22Rv1 (cell line): ENCODE results near the gene PDIA5.

Experiments used
- H3K27ac ChIP-seq: fragments of 450-650 bp; 2 replicates; pipeline ENCODE4 v1.5.1; 2017
- CTCF ChIP-seq: fragments of 450-650 bp; IDR thresholded peaks from 2 replicates; pipeline ENCODE4 v1.5.1; 2017; ENCODE audit warnings: mild to moderate bottlenecking
- ZFX ChIP-seq: fragments of 450-650 bp; IDR thresholded peaks from 2 replicates; pipeline ENCODE4 v1.6.1; 2017; ENCODE audit warnings: antibody characterized with exemption, borderline replicate concordance

The PDIA5 gene

DNA sequence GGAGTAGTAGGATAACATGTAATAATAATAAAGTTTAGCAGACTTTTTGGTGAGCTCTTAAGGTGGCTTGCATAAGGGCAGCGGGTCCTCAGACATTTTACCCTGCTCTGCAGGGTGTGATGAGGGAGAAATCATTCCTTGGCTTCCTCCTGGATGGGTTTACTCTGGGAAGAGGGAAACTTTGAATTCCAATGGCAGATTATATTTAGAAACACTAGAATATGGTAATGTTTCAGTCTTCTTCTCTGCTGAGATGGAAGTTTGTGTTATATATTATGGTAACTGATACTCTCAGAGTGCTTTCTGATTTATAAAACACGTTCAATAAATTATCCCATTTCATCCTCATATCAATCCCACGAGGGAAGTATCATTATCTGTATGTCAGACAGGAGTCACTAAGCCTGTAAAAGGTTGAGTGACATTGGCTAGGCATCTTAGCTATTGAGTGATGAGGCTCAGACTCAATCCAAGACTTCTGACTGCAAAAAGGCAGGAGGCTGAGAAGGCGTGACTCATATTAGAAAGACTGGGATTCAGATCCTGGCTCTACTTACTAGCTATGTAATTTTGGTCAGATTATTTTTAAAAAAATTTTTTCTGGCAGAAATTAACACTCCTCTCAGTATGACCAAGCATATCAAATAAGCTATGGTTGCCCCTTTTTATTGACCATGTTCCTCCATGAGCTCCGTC lies 19.3 kb downstream of the PDIA5 start:
- no peak overlapping the region for H3K27ac ChIP-seq
- no peak for TF ChIP-seq ZFX
- TF ChIP-seq CTCF = no peak

DNA sequence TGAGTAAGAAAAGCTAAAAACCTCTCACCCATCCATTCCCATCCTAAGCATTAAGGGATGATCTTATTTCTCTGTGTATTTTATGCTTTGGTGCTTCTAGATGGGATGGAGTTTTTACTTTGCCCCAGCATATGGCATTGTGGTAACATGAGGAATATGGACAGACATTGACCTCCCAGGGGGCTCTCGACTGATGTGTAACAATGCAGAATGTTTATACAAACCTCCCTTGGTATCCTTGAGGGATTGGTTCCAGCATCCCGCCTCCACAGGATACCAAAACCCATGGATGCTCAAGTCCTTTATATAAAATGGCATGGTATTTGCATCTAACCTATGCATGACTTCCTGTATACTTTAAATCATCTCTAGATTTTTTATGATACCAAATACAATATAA lies 21.6 kb downstream of the PDIA5 start:
- TF ChIP-seq CTCF (no peak), ZFX (no peak)

GRCh38 chr3:123089611-123090331 lies 22.9 kb downstream of the PDIA5 start:
- TF ChIP-seq CTCF (no peak), ZFX (no peak)
- H3K27ac ChIP-seq = no peak overlapping the region

More for the DNA sequence above, 21.6 kb downstream of the PDIA5 start:
- no peak overlapping the region for H3K27ac ChIP-seq

DNA sequence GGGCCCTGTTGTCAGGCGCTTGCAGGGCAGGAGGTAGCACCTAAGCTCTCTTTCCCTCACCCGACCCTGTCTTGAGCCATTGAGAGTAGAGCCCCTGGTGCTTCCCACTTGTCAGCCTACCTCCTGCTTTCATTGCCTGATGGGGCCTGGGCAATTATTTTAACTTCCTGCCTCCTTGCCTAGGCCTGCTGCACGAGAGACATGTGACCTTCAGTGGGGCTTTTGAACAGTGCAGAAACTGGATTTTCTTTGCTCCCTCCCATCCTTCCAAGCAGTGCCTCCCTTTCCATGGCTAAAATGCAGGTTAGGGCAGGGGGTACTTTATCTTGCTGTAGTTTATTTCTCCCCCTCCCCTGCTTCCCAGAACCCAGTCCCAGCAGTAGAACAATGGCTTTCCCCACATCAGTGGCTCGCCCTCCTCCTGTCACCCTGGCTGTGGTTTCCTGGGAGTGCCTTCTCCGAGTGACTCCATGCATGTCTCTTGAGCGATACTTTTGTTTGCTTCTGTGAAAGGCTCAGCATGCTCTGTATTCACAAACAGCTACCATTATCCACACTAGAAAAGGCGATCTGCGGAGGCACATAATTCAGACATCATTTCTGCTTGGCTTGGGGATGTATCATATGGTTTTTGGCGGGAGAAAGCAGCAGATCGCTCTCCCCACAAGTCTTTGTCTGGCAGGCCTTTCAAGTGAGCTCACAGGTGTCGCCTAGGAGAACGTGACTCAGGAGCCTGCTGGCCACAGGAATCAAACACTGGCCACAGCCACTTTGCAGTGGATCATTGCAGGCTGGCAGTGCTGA lies 24.1 kb downstream of the PDIA5 start:
- no peak overlapping the region for H3K27ac ChIP-seq
- TF ChIP-seq CTCF (no peak), ZFX (no peak)

- TF ChIP-seq ZFX (no peak), CTCF (no peak)
- H3K27ac ChIP-seq = no peak overlapping the region
These were observed 25.4 kb downstream of the PDIA5 start for GRCh38 chr3:123092243-123092642.

DNA sequence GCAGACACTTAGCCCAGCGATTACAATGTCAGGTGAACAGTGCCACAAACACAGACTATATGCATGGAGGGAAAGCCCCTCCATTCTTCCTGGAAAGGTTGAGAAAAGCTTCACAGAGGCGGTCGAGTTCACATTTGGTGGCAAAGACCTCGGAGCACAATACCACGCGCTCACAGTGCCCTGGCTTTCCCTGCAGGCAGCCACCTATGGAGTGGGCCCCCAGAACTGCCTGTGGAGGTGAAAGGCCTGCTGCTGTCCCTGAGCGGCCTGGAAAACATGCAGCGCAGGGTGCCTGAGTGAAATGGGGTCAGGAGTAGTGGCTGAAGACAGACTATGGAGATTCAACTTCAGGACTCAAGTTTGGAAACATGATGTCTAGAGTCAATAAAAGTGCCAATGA lies 26.9 kb downstream of the PDIA5 start:
- TF ChIP-seq CTCF = no peak
- TF ChIP-seq ZFX = no peak
- H3K27ac ChIP-seq = no peak overlapping the region
